Measurements from ENCODE around the gene IPPK. TPM values are rescaled to one million over a fixed set of nuclear protein-coding genes. Genes with fewer than 3 reads are reported as not detected.

The IPPK gene
- total RNA-seq, 4 donors from 2014 or later = 7.2 to 14.1 (median 8.9) TPM

DNA sequence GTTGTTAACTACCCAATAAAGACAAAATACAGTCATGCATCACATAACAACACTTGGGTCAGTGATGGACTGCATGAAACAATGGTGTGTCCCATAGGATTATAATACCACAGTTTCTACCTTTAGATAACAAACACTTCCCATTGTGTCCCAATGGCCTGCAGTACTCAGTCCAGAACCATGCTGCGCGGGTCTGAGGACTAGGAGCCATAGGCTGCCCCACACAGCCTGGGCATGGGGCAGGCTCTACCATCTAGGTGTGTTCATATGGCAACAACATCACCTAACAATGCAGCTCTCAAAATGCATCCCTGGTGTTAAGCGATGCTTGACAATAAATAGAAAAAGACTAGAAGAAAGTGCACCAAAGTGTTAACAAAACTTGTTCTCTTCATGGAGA lies 6.8 kb downstream of the IPPK start:
- no peaks in the 10 kb centered on the region for H3K9me3 ChIP-seq
- H3K27me3 ChIP-seq = no peaks in the 10 kb centered on the region
- peaks cover 0 to 33% (median 0%) of the 10 kb centered on the region in 3 donors for H3K4me1 ChIP-seq
- H3K36me3 ChIP-seq = peaks cover 0 to 28% of the 10 kb centered on the region in 2 donors
- ATAC-seq = no peak
- H3K27ac ChIP-seq = no peak overlapping the region
- WGBS, 2 donors (ENCODE audit: low coverage in 1 of 2) = 95 to 96% methylated on average over 3 of the region's 3 CpGs
- no peak for TF ChIP-seq POLR2AphosphoS5 (IDR thresholded peaks at IDR 0.05)
- TF ChIP-seq POLR2A (IDR thresholded peaks at IDR 0.05) = no peak
- TF ChIP-seq, protein P1, sequence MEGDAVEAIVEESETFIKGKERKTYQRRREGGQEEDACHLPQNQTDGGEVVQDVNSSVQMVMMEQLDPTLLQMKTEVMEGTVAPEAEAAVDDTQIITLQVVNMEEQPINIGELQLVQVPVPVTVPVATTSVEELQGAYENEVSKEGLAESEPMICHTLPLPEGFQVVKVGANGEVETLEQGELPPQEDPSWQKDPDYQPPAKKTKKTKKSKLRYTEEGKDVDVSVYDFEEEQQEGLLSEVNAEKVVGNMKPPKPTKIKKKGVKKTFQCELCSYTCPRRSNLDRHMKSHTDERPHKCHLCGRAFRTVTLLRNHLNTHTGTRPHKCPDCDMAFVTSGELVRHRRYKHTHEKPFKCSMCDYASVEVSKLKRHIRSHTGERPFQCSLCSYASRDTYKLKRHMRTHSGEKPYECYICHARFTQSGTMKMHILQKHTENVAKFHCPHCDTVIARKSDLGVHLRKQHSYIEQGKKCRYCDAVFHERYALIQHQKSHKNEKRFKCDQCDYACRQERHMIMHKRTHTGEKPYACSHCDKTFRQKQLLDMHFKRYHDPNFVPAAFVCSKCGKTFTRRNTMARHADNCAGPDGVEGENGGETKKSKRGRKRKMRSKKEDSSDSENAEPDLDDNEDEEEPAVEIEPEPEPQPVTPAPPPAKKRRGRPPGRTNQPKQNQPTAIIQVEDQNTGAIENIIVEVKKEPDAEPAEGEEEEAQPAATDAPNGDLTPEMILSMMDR (IDR thresholded peaks at IDR 0.05) = no peak
- no peak for TF ChIP-seq EP300 (IDR thresholded peaks at IDR 0.05)
- H3K4me3 ChIP-seq = no peak overlapping the region

DNA sequence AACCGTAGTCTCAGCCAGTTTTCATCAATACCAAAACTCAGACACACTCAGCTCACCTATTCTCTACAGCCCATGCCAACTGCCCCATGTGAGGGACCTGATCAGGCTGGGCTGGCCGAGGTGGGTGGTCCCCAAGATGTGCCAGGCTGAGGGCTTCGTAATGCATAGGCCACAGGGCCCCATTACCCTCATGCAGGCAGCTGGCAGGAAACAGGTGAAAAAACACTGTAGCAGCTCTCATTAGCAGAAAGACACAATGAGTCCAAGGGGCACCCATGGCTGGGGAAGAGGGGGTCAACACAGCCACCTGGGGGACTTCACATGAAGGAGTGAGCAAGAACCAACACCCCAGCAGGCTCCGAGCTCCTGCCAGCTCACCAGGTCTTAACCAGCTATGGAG lies 8.2 kb downstream of the IPPK start:
- TF ChIP-seq POLR2A (IDR thresholded peaks at IDR 0.05) (no peak), EP300 (IDR thresholded peaks at IDR 0.05) (no peak), POLR2AphosphoS5 (IDR thresholded peaks at IDR 0.05) (no peak)
- TF ChIP-seq, protein P1 (IDR thresholded peaks at IDR 0.05) = no peak
- no peak for ATAC-seq
- H3K36me3 ChIP-seq = peaks cover 0 to 37% of the 10 kb centered on the region in 2 donors
- H3K27ac ChIP-seq = no peak overlapping the region
- H3K4me3 ChIP-seq = no peak overlapping the region
- no peaks in the 10 kb centered on the region for H3K9me3 ChIP-seq
- no peaks in the 10 kb centered on the region for H3K27me3 ChIP-seq
- 94% methylated on average over 2 of the region's 4 CpGs; no CpG with 5 or more reads in 1 of the 2 donors for WGBS, 2 donors (ENCODE audit: low coverage in 1 of 2)
- peaks cover 0 to 22% (median 0%) of the 10 kb centered on the region in 3 donors for H3K4me1 ChIP-seq

DNA sequence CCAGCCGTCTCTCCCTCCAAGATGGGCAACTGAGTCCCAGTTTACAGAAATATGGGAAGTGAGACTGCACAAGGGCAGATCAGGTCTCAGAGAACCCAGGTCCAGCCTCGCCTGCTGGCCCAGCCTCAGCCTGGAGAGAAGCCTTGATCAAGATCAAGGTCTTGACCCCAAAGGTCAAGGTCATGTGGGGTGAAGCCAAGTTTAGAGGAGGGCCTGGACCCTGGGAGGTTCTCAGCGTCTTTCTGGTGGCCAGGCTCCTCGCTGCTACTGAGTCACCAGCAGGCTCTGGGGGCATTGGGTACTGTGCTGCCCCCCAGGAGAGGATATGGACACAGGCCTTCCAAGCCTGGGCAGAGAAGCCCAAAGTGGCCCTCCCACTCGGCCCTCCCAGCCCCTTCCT lies 8.8 kb downstream of the IPPK start:
- H3K4me1 ChIP-seq = peaks cover 0 to 15% (median 0%) of the 10 kb centered on the region in 3 donors
- no peak overlapping the region for H3K27ac ChIP-seq
- 65 to 100% methylated on average over 2 to 3 of the region's 5 CpGs for WGBS, 2 donors (ENCODE audit: low coverage in 1 of 2)
- peaks cover 0 to 37% of the 10 kb centered on the region in 2 donors for H3K36me3 ChIP-seq
- H3K4me3 ChIP-seq = no peak overlapping the region
- no peaks in the 10 kb centered on the region for H3K9me3 ChIP-seq
- TF ChIP-seq EP300 (IDR thresholded peaks at IDR 0.05) (no peak), POLR2AphosphoS5 (IDR thresholded peaks at IDR 0.05) (no peak), POLR2A (IDR thresholded peaks at IDR 0.05) (no peak)
- TF ChIP-seq, protein P1 (IDR thresholded peaks at IDR 0.05) = no peak
- ATAC-seq = no peak
- no peaks in the 10 kb centered on the region for H3K27me3 ChIP-seq

DNA sequence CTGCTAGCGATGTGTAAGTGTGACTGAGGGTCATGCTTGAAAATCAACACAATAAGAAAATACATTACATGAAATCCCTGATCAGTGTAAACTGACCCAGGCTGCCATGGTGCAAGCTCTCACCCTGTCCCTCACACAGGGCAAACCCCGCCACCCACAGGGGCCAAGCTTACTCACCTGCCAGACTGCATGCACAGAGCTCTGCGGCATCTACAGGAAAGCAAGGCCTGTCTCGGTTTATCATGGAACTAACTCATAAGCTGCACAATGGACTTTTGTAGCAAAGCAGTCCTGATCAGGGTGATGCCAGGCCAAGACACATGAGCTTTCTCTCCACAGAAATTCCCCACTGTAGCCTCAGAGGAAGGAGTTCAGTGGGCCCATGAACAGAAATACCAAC lies 9.7 kb downstream of the IPPK start:
- Histone ChIP-seq H3K27me3 (no peaks in the 10 kb centered on the region), H3K36me3 (peaks cover 0 to 42% of the 10 kb centered on the region in 2 donors), H3K4me1 (peaks cover 0 to 15% (median 0%) of the 10 kb centered on the region in 3 donors), H3K27ac (no peak overlapping the region), H3K4me3 (no peak overlapping the region), H3K9me3 (no peaks in the 10 kb centered on the region)
- ATAC-seq = no peak
- no peak for TF ChIP-seq POLR2A (IDR thresholded peaks at IDR 0.05)
- no peak for TF ChIP-seq POLR2AphosphoS5 (IDR thresholded peaks at IDR 0.05)
- no peak for TF ChIP-seq EP300 (IDR thresholded peaks at IDR 0.05)
- TF ChIP-seq, protein P1 (IDR thresholded peaks at IDR 0.05) = no peak
- 55 to 80% methylated on average over 1 to 2 of the region's 4 CpGs for WGBS, 2 donors (ENCODE audit: low coverage in 1 of 2)

DNA sequence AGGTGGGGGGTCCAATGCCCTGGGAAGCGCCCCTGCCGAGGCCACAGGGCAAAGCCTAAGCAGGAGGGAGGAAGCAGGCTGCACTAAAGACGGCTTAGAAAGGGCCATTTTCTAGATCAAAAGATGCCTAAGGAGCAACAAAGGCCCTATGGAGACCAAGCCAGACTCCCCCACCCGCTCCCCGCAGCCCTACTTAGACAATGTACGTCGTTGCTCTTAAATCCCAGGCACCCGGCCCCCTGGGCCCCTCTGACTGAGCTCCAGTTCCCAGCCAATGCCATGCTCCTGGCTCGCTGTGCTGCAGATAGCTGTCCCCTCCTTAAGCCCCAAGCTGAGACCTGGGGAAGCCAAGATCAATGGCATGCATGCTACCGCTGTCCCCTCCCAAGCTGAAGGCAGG lies 10.3 kb downstream of the IPPK start:
- no peak overlapping the region for H3K27ac ChIP-seq

More for the DNA sequence above, 10.3 kb downstream of the IPPK start:
- no peaks in the 10 kb centered on the region for H3K27me3 ChIP-seq
- no peak for ATAC-seq
- WGBS, 2 donors (ENCODE audit: low coverage in 1 of 2) = 82 to 85% methylated on average over 3 to 8 of the region's 10 CpGs
- H3K4me3 ChIP-seq = no peak overlapping the region
- TF ChIP-seq, protein P1 (IDR thresholded peaks at IDR 0.05) = no peak
- TF ChIP-seq POLR2A (IDR thresholded peaks at IDR 0.05) (no peak), EP300 (IDR thresholded peaks at IDR 0.05) (no peak)
- H3K4me1 ChIP-seq = peaks cover 0 to 13% (median 3%) of the 10 kb centered on the region in 3 donors
- H3K36me3 ChIP-seq = peaks cover 0 to 49% of the 10 kb centered on the region in 2 donors
- H3K9me3 ChIP-seq = no peaks in the 10 kb centered on the region

All from gastroesophageal sphincter (tissue), 4 donors.